Measurements from ENCODE around the gene EXOC2.

EXOC2 gene

GRCh38 chr6:496649-497048, 196.3 kb downstream of the EXOC2 start:
- DNase-seq (ENCODE audit: low read depth in 3 of 3) = no peak

GRCh38 chr6:494394-494793, 198.5 kb downstream of the EXOC2 start:
- DNase-seq (ENCODE audit: low read depth in 3 of 3) = no peak

GRCh38 chr6:493840-494239, 199.1 kb downstream of the EXOC2 start:
- no peak for DNase-seq (ENCODE audit: low read depth in 3 of 3)

- DNase-seq (ENCODE audit: low read depth in 3 of 3) = no peak
Measured at GRCh38 chr6:492816-493414, 200.0 kb downstream of the EXOC2 start.

GRCh38 chr6:492178-492577, 200.8 kb downstream of the EXOC2 start:
- DNase-seq (ENCODE audit: low read depth in 3 of 3) = no peak

GRCh38 chr6:491233-491632, 201.7 kb downstream of the EXOC2 start:
- no peak for DNase-seq (ENCODE audit: low read depth in 3 of 3)

- DNase-seq (ENCODE audit: low read depth in 3 of 3) = no peak
Measured at GRCh38 chr6:490251-491037, 202.5 kb downstream of the EXOC2 start.

GRCh38 chr6:489762-490161, 203.2 kb downstream of the EXOC2 start:
- DNase-seq (ENCODE audit: low read depth in 3 of 3) = no peak

- DNase-seq (ENCODE audit: low read depth in 3 of 3) = no peak
Measured at GRCh38 chr6:489001-489400, 203.9 kb downstream of the EXOC2 start.

- no peak for DNase-seq (ENCODE audit: low read depth in 3 of 3)
Measured at GRCh38 chr6:487956-488355, 205.0 kb downstream of the EXOC2 start.

- no peak for DNase-seq (ENCODE audit: low read depth in 3 of 3)
Measured at GRCh38 chr6:485655-486170, 207.2 kb downstream of the EXOC2 start.

- no peak for DNase-seq (ENCODE audit: low read depth in 3 of 3)
Measured at GRCh38 chr6:484746-485145, 208.2 kb downstream of the EXOC2 start.

- no peak for DNase-seq (ENCODE audit: low read depth in 3 of 3)
Measured at GRCh38 chr6:484086-484745, 208.7 kb downstream of the EXOC2 start.

- no peak for DNase-seq (ENCODE audit: low read depth in 3 of 3)
Measured at GRCh38 chr6:475314-475713, 217.6 kb downstream of the EXOC2 start.

- DNase-seq (ENCODE audit: low read depth in 3 of 3) = peak; percentile 62 to 77 (median 76)
Measured at GRCh38 chr6:474453-475185, 218.3 kb downstream of the EXOC2 start.

GRCh38 chr6:473768-474452, 219.0 kb downstream of the EXOC2 start:
- no peak for DNase-seq (ENCODE audit: low read depth in 3 of 3)

- DNase-seq (ENCODE audit: low read depth in 3 of 3) = no peak
Measured at GRCh38 chr6:473356-473755, 219.6 kb downstream of the EXOC2 start.

- DNase-seq (ENCODE audit: low read depth in 3 of 3) = no peak
Measured at GRCh38 chr6:470901-471448, 222.0 kb downstream of the EXOC2 start.

- no peak for DNase-seq (ENCODE audit: low read depth in 3 of 3)
Measured at GRCh38 chr6:470051-470900, 222.7 kb downstream of the EXOC2 start.

- no peak for DNase-seq (ENCODE audit: low read depth in 3 of 3)
Measured at GRCh38 chr6:467671-468082, 225.3 kb downstream of the EXOC2 start.
